Left ventricle myocardium superior (tissue), 1 donor: ENCODE results near the gene GRID2IP. TPM values are rescaled to one million over a fixed set of nuclear protein-coding genes. Genes with fewer than 3 reads are reported as not detected.

ENCODE experiments used
- ATAC-seq: fragments of 200-7000 bp; cut with Tn5 transposase; one replicate; pipeline ENCODE4 v1.9.1; 2020; ENCODE audit warnings: mild to moderate bottlenecking, moderate library complexity
- DNase-seq: peaks from one replicate; pipeline ENCODE4 v3.0.0-alpha.2; 2020
- intact Hi-C: fragments of 100-400 bp; cut with micrococcal nuclease; formaldehyde crosslinking; loops from one replicate; pipeline ENCODE4 v1.11.0; 2022
- total RNA-seq: library from RNA; stranded (reverse); fragmentation: NEBNext Ultra II Directional; extraction: Animal tissue kit (Norgen Biotek cat#: 25700); gene quantifications from one replicate; pipeline ENCODE4 v1.2.1, GENCODE V29; 2021
- donor health status: DM: no; HTN: yes; CAD: no; lungs with severe emphysema.

The GRID2IP gene
- total RNA-seq, 1 donor from 2014 or later, result not detected

DNA sequence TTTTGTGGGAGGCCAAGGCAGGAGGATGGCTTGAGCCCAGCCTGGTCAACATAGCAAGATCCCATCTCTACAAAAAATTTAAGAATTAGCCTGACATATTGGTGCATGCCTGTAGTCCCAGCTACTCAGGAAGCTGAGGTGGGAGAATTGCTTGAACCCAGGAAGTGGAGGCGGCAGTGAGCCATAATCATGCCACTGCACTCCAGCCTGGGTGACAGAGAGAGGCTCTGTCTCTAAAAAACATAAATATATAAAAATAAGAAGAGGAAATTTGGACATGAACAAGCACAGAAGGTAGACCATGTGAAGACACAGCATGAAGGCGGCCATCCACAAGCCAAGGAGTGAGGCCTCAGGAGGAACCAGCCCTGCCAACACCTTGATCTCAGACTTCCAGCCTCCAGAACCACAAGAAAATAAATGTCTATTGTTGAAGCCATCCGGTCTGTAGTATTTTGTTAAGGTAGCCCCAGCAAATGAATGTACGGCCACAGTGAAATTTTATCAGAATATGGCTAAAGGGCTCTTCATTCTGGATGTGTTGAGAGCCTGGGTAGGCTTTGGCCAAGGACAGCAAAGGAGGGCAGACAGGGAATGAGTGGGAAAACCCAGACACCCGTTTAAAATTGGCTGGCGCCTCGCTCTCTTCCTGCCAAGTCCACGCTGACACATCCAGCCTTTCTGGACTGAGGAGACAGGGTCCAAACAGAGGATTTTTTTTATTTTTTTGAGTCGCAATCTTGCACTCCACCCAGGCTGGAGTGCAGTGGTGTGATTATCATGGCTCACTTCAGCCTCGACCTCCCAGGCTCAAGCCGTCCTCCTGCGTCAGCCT, 12.9 kb upstream of the GRID2IP start:
- intact Hi-C loops, result no loop called here
- DNase-seq, result no peak

GRCh38 chr7:6562106-6562505, 10.8 kb upstream of the GRID2IP start:
- no peak for ATAC-seq
- intact Hi-C loops, result no loop called here

More for the DNA sequence above, 12.9 kb upstream of the GRID2IP start:
- no peak for ATAC-seq

DNA sequence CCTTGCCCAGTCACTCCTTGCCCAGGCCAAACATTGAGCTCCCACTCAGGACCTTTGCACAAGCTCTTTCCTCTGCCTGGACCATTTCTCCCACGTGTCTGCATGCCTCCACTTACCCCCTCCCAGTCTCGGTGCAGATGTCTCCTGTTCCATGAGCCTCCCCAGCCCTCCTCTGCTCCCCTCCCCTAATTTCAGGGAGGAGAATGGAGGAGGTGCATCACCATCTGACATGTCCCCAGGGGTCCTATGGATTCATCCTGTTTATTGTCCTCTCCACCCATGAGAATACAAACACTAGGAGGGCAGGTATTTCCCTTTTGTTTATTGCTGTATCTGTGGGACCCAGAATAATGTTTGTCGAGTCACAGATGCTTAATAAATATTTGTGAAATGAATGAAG, 8.6 kb upstream of the GRID2IP start:
- ATAC-seq, result no peak
- intact Hi-C loops, result no loop called here

More at GRCh38 chr7:6562106-6562505, 10.8 kb upstream of the GRID2IP start:
- no peak for DNase-seq

GRCh38 chr7:6558837-6559236, 7.6 kb upstream of the GRID2IP start:
- no peak for ATAC-seq
- no peak for DNase-seq
- intact Hi-C loops, result no loop called here

More for the DNA sequence above, 8.6 kb upstream of the GRID2IP start:
- no peak for DNase-seq

- no peak for ATAC-seq
- intact Hi-C loops, result no loop called here
- no peak for DNase-seq
These were observed 4.9 kb upstream of the GRID2IP start for GRCh38 chr7:6556196-6556595.

DNA sequence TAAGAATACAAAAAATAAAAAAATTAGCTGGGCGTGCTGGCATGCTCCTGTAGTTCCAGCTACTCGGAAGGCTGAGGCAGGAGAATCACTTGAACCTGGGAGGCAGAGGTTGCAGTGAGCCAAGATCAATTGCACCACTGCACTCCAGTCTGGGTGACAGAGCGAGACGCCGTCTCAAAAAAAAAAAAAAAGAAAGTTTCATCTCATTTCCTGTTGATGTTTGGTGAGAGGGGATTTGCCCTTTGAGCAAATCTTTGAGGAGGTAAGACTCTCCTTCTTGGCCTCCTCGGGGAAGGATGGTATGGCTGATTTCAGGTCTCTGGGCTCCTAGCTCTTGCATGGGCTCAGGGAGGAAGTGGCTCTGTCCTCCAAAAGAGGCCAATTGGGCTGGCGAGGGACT, 3.6 kb upstream of the GRID2IP start:
- intact Hi-C loops, result no loop called here
- ATAC-seq (no peak), DNase-seq (no peak)

GRCh38 chr7:6553448-6554044, 2.3 kb upstream of the GRID2IP start:
- DNase-seq (no peak), ATAC-seq (no peak)
- intact Hi-C loops, result no loop called here

- intact Hi-C loops, result no loop called here
- ATAC-seq (no peak), DNase-seq (no peak)
These were observed 3.9 kb downstream of the GRID2IP start for GRCh38 chr7:6547400-6547799.

DNA sequence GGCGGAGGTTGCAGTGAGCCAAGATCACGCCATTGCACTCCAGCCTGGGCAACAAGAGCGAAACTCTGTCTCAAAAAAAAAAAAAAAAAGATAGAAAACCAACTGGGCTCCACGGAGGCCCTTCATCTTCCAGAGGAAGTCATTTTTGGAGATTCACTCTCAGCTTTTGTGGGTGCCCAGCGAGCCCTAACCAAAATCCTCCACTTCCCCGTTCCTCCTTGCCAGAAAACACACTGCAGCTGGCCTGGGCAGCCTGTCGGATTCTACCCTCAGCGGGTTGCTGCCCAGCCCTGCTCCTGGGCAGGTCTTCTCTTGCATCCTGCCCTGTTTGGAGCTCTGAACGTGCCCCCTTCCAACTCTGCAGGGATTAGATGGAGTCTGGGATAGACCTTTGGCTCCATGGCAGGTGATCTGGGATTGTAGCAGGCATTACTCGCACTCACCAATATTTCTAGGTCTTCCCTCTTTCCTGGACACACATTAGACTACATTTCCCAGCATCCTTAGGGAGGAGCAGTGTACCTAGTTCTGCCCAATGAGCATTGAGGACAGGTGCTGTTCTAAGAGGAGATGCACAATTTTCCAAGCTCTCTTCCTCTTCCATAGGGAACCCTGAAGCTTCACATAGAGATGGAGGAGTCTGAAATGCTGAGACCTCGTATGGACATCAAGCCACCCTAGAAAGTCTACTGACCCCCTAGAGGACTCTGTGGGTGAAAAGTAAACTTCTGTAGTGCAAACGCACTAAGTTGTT, 4.6 kb downstream of the GRID2IP start:
- no peak for DNase-seq

GRCh38 chr7:6545398-6546126, 5.7 kb downstream of the GRID2IP start:
- no peak for ATAC-seq
- DNase-seq, result no peak
- intact Hi-C loops, result no loop called here

More for the DNA sequence above, 4.6 kb downstream of the GRID2IP start:
- intact Hi-C loops, result no loop called here
- ATAC-seq, result no peak

- DNase-seq (no peak), ATAC-seq (no peak)
- intact Hi-C loops, result no loop called here
These were observed 8.9 kb downstream of the GRID2IP start for GRCh38 chr7:6542368-6542767.

GRCh38 chr7:6536262-6537260, 14.7 kb downstream of the GRID2IP start:
- ATAC-seq, result no peak
- intact Hi-C loops, result no loop called here
- no peak for DNase-seq

DNA sequence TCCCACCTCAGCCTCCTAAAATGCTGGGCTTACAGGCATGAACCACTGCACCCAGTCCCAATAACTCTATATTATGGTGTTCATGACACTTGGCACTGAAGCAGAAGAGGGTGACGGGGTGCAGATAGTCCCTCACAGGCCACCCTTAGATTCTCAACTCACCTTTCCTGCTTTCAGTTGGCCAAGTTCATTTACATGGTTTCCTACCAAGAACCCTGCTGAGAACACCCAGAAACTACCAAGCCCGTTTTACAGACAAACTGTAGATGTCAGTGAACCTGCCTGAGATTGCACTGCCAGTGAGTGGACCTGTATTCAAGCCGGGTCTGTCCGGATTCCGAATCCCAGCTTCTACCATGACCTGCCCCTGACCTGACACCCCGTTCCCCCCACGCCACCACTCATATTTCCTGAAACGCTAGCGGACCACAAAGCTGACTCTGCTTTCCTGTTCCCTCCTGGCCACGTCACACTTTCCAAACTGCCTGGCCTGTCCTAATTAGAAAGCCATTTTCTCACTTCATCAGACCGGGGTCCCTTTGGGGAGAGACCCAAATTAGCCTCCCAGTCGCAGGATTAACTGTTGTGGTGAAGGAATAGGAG, 17.3 kb downstream of the GRID2IP start:
- intact Hi-C loops, result no loop called here
- ATAC-seq (no peak), DNase-seq (no peak)

DNA sequence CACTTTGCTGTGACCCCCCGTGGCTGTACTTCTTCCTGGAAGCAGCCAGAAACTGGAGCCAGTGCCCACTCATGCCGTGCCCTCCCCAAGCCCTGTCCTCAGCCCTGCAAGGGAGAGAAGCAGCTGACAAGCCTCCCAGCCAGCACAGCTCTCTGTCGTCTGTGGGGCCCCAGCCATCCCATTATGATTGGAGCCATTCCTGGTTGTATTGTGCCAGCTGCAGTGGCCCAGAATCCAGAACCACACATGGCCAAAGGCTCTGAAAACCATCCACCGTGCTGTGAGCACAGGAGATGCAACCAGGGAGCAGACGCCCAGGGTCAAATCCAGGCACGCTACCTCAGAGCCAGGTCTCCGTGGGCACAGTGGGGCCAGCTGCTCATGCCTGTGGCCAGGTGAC, 18.7 kb downstream of the GRID2IP start:
- ATAC-seq, result no peak
- intact Hi-C loops, result no loop called here

DNA sequence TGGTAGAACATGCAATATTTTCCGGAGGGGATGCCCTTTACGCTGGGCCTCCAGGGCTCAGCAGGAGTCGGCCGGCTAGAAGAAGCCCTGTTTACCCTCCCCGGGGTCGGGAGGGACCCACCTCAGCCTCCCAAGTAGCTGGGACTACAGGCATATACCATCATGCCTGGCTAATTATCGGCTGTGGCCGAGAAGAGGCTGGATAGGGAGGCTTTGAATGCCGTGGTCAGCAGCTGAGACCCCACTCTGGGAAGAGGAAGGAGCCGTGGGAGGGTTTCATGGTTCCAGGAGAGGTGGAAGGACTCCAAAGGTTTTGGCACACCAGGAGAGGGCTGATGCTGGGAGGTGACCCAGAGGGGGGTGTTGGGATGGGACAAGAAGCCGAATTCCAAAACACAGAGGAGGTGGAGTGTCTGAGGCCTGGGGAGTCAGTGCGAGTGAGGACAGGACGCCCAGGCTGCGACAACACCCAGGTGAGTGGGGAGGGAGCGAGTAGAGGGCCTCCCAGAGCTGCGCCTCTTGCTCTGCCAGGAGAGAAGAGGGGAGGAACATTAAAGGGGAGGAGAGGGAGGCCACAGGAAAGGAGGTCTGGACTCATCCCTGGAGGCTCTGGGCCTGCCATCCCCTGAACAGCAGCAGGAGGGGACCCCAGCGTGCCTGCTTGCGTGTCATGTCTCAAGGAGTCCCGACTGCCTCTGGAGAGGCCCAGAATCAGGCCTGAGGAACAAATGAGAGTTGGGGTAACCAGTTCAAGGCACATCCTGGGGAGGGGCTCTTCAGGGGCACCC, 19.6 kb downstream of the GRID2IP start:
- intact Hi-C loops, result no loop called here
- DNase-seq (no peak), ATAC-seq (no peak)

More for the DNA sequence above, 18.7 kb downstream of the GRID2IP start:
- DNase-seq, result no peak

DNA sequence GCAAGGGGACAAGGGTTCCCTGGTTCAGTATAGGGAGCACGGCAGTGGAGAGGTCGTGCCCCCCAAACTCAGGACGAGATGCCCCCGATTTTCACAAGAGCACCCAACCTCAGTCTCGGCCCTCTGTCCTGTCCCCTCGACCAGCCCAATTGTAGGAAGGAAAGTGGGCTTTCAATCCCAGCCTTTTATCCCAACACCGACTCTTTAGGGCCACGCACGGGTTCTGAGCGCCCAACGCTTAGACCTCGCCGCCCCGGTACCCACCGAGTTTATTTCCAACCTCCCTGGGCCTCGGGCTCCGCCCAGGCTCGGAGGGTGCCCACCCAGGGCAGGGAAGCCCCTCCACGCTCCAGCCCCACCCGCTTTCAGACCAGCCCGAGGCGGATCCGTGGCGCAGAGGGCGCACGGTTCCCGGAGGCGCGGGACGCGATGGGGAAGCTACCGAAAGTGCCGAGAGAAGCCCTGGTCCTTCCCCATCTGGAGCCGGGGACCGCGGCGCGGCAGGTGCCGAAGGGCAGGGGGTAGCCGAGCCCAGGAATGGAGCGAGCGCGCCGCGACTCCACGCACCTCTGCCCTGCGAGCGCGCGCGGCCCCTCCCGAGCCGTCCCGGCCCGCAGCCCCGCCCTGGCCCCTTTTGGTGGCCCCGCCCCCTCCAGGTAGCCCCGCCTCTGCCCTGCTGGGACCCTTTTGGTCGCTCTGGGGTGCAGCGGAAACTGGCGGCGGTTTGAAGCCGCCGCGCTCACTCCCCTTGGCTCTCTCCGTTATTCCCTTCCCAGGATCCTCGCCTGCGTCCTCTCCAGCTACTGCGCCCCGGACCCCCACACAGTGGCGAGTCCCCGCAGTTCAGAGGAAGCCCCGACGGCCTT, 20.4 kb downstream of the GRID2IP start:
- no peak for ATAC-seq
- DNase-seq, result no peak
- intact Hi-C loops, result no loop called here
